Loucy (cell line): ENCODE measurements around the gene PLA2G4E.

Source experiments
- H2AFZ ChIP-seq: fragments of 200-600 bp; sonication (generic); 2 replicates; pipeline ENCODE4 v1.6.0; 2016; ENCODE audit warnings: antibody characterized with exemption, mild to moderate bottlenecking, low read length, moderate library complexity
- H3F3A ChIP-seq: fragments of 200-600 bp; 2 replicates; pipeline ENCODE4 v1.6.0; 2016; ENCODE audit warnings: antibody characterized with exemption, low read depth, mild to moderate bottlenecking
- H3K27me3 ChIP-seq: fragments of 200-600 bp; sonication (generic); 2 replicates; pipeline ENCODE4 v1.6.1; 2014; ENCODE audit warnings: low read length, mild to moderate bottlenecking; ENCODE audit not compliant: insufficient read depth, poor library complexity, severe bottlenecking
- H3K36me3 ChIP-seq: fragments of 200-600 bp; sonication (generic); 2 replicates; pipeline ENCODE4 v1.6.1; 2016; ENCODE audit warnings: low read length; ENCODE audit not compliant: insufficient read depth
- H3K4me1 ChIP-seq: fragments of 200-600 bp; sonication (generic); 2 replicates; pipeline ENCODE4 v1.5.1; 2014; ENCODE audit warnings: low read length, mild to moderate bottlenecking; ENCODE audit not compliant: insufficient read depth, poor library complexity, severe bottlenecking
- H3K4me2 ChIP-seq: fragments of 200-600 bp; sonication (generic); 2 replicates; pipeline ENCODE4 v1.6.0; 2014; ENCODE audit warnings: antibody characterized with exemption, low read length, low read depth, mild to moderate bottlenecking; ENCODE audit not compliant: poor library complexity, severe bottlenecking
- H3K4me3 ChIP-seq: fragments of 200-600 bp; sonication (generic); 2 replicates; pipeline ENCODE4 v1.5.1; 2014; ENCODE audit warnings: low read length, mild to moderate bottlenecking, mixed read lengths; ENCODE audit not compliant: poor library complexity, severe bottlenecking
- H3K79me2 ChIP-seq: fragments of 200-600 bp; sonication (generic); 2 replicates; pipeline ENCODE4 v1.6.1; 2014; ENCODE audit warnings: low read length; ENCODE audit not compliant: insufficient read depth
- H3K9ac ChIP-seq: fragments of 200-600 bp; sonication (generic); 2 replicates; pipeline ENCODE4 v1.6.0; 2014; ENCODE audit warnings: mild to moderate bottlenecking, low read depth, low read length, moderate library complexity; ENCODE audit not compliant: poor library complexity, severe bottlenecking
- H3K9me2 ChIP-seq: fragments of 200-600 bp; sonication (generic); replicated peaks from 2 replicates; pipeline ENCODE4 v1.6.1; 2016; ENCODE audit warnings: low read depth, low read length, mixed read lengths
- H3K9me3 ChIP-seq: fragments of 200-600 bp; sonication (generic); 2 replicates; pipeline ENCODE4 v1.6.1; 2014; ENCODE audit warnings: mild to moderate bottlenecking, antibody characterized with exemption, low read length, low read depth; ENCODE audit not compliant: insufficient read depth
- H4K20me1 ChIP-seq: fragments of 200-600 bp; sonication (generic); 2 replicates; pipeline ENCODE4 v1.6.0; 2014; ENCODE audit warnings: antibody characterized with exemption, low read length, mild to moderate bottlenecking; ENCODE audit not compliant: insufficient read depth, poor library complexity, severe bottlenecking
- CTCF ChIP-seq: fragments of 200-600 bp; sonication (generic); conservative IDR thresholded peaks from 2 replicates; pipeline ENCODE4 v1.5.1; 2014; ENCODE audit warnings: mild to moderate bottlenecking, antibody characterized with exemption, low read length
- EZH2phosphoT487 ChIP-seq: fragments of 200-600 bp; IDR thresholded peaks from 2 replicates; pipeline ENCODE4 v1.6.1; 2018; ENCODE audit warnings: antibody characterized with exemption, mild to moderate bottlenecking, moderate library complexity, borderline replicate concordance

Gene PLA2G4E

GRCh38 chr15:41989573-41990242, 31.1 kb downstream of the PLA2G4E start:
- Histone ChIP-seq H3K9me3 (no peaks in the 10 kb centered on the region), H3K79me2 (no peaks in the 10 kb centered on the region), H3K27me3 (no peaks in the 10 kb centered on the region), H4K20me1 (no peaks in the 10 kb centered on the region), H2AFZ (no peak overlapping the region), H3K4me2 (no peak overlapping the region), H3K9ac (no peak overlapping the region), H3K4me3 (no peak overlapping the region), H3F3A (no peaks in the 10 kb centered on the region), H3K9me2 (no peaks in the 10 kb centered on the region), H3K4me1 (no peaks in the 10 kb centered on the region), H3K36me3 (no peaks in the 10 kb centered on the region)
- TF ChIP-seq CTCF (peak; percentile 93), EZH2phosphoT487 (no peak)

DNA sequence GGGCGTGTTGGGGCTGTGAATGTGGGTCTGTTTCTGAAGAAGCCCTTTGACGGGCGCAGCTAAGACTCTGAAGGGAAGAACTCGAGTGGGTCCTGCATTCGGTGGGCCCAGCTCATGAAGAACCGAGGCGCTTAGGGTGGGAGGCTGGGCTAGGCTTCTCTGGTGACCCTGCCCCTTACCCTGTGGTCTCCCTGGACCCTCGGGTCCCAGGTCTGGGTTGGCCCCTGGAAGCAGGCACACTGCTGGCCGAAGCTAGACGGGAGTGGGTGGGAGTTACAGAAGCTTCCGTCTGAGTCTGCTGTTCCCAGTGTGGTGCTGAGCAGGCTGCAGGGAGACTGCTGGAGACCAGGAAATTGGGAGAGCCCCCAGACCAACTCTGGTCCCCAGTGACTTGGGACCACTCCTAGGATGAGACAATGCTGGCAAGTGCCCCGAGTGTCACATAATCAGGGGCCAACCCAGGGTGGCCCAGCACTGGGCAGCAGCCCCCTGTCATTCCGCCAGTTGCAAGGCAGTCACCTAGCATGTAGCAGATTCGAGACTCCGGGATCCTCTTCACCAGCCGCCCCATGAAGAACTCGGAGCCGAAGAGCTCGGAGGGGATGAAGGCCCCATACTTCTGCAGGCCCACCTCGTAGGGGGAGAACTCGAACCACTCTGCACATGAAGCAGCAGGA, 31.8 kb downstream of the PLA2G4E start:
- Histone ChIP-seq H3K4me2 (no peak overlapping the region), H3F3A (no peaks in the 10 kb centered on the region), H3K79me2 (no peaks in the 10 kb centered on the region), H3K9me3 (no peaks in the 10 kb centered on the region), H3K36me3 (no peaks in the 10 kb centered on the region), H3K27me3 (no peaks in the 10 kb centered on the region), H3K9me2 (no peaks in the 10 kb centered on the region), H2AFZ (0 out of 2 replicates have a peak overlapping the region, but pooled peaks have one; percentile 43), H3K4me1 (no peaks in the 10 kb centered on the region), H4K20me1 (no peaks in the 10 kb centered on the region), H3K9ac (no peak overlapping the region), H3K4me3 (no peak overlapping the region)
- TF ChIP-seq EZH2phosphoT487, result no peak
- TF ChIP-seq CTCF, result no peak

- H3K4me2 ChIP-seq, result no peak overlapping the region
- TF ChIP-seq CTCF (no peak), EZH2phosphoT487 (no peak)
These were observed 32.9 kb downstream of the PLA2G4E start for GRCh38 chr15:41987925-41988275.

More at GRCh38 chr15:41987925-41988275, 32.9 kb downstream of the PLA2G4E start:
- Histone ChIP-seq H2AFZ (no peak overlapping the region), H3K4me3 (no peak overlapping the region), H3F3A (no peaks in the 10 kb centered on the region), H3K27me3 (no peaks in the 10 kb centered on the region), H3K9ac (no peak overlapping the region), H4K20me1 (no peaks in the 10 kb centered on the region), H3K79me2 (no peaks in the 10 kb centered on the region), H3K9me2 (no peaks in the 10 kb centered on the region), H3K4me1 (no peaks in the 10 kb centered on the region), H3K36me3 (no peaks in the 10 kb centered on the region), H3K9me3 (no peaks in the 10 kb centered on the region)
